Lung (tissue), 12 donors: ENCODE results near the gene SRD5A1. TPM values are rescaled to one million over a fixed set of nuclear protein-coding genes. Genes with fewer than 3 reads are reported as not detected.

Experiments
- ATAC-seq: fragments of 200-7000 bp; cut with Tn5 transposase; one replicate; pipeline ENCODE4 v1.9.1; 2020; ENCODE audit warnings: moderate number of reproducible peaks; ENCODE audit not compliant: insufficient read depth, low FRiP score
- DNase-seq, 3 donors: peaks; one replicate each; pipeline ENCODE4 v3.0.0-alpha.2; 2013 to 2017
- H3K27ac ChIP-seq, 2 donors: one replicate each; pipeline ENCODE4 v1.5.1; 2013; ENCODE audit warnings: mild to moderate bottlenecking in 2 of 2, moderate library complexity in 2 of 2, control low read depth in 1 of 2, inconsistent platforms in 1 of 2, low read depth in 1 of 2, low read length in 1 of 2
- H3K27me3 ChIP-seq, 3 donors: one replicate each; pipeline ENCODE4 v1.5.1; 2013; ENCODE audit warnings: low read length in 2 of 3; ENCODE audit not compliant: control insufficient read depth in 3 of 3, insufficient read depth in 3 of 3
- H3K36me3 ChIP-seq, 4 donors: one replicate each; pipeline ENCODE4 v1.5.1; 2013; ENCODE audit warnings: low read length in 4 of 4, mild to moderate bottlenecking in 1 of 4, moderate library complexity in 1 of 4; ENCODE audit not compliant: control insufficient read depth in 4 of 4, insufficient read depth in 4 of 4
- H3K4me1 ChIP-seq, 5 donors: one replicate each; pipeline ENCODE4 v1.5.1; 2013; ENCODE audit warnings: low read length in 5 of 5, mild to moderate bottlenecking in 2 of 5, moderate library complexity in 1 of 5; ENCODE audit not compliant: control insufficient read depth in 5 of 5, insufficient read depth in 5 of 5
- H3K4me3 ChIP-seq: one replicate; pipeline ENCODE4 v1.5.1; 2013; ENCODE audit warnings: mild to moderate bottlenecking, control low read depth, moderate library complexity
- H3K9ac ChIP-seq, 2 donors: one replicate each; pipeline ENCODE4 v1.5.1; 2013; ENCODE audit warnings: low read length in 2 of 2, control low read depth in 1 of 2; ENCODE audit not compliant: insufficient read depth in 1 of 2
- H3K9me3 ChIP-seq, 4 donors: one replicate each; pipeline ENCODE4 v1.5.1; 2013; ENCODE audit warnings: low read length in 3 of 4, mild to moderate bottlenecking in 1 of 4, moderate library complexity in 1 of 4; ENCODE audit not compliant: control insufficient read depth in 4 of 4, insufficient read depth in 3 of 4
- WGBS, 2 donors: extraction: QIAGEN DNeasy Blood & Tissue Kit; methylation state at CpG; one replicate each; pipeline ENCODE4 v1.1.7; 2013; 5-methylcytosine and 5-hydroxymethylcytosine counted together
- polyA plus RNA-seq, 2 donors: library from polyadenylated mRNA; stranded (reverse); fragments of 200-250 nt; gene quantifications; one replicate each; pipeline ENCODE4 v1.2.1, GENCODE V29; 2013
- total RNA-seq, 2 donors: library from RNA; depleted of rRNA in 1 of 2; stranded (reverse); fragments of >200 nt in 1 of 2; gene quantifications; one replicate each; pipeline ENCODE4 v1.2.1, GENCODE V29; 2014 to 2021
- TF ChIP-seq, protein P1 (sequence below): IDR thresholded peaks from 2 replicates; pipeline ENCODE4 v1.5.1; 2012; ENCODE audit warnings: mild to moderate bottlenecking; ENCODE audit errors: control extremely low read depth, extremely low read depth
- donor health status: control.
- donor health status: control.
- donor health status: Bipolar disorder and iron deficiency.
- donor health status: healthy.
- donor health status: DM: yes; HTN: yes; CAD: no.

The SRD5A1 gene
- total and polyA plus RNA-seq, 4 donors: 2.6 to 14.4 (median 7.3) TPM

DNA sequence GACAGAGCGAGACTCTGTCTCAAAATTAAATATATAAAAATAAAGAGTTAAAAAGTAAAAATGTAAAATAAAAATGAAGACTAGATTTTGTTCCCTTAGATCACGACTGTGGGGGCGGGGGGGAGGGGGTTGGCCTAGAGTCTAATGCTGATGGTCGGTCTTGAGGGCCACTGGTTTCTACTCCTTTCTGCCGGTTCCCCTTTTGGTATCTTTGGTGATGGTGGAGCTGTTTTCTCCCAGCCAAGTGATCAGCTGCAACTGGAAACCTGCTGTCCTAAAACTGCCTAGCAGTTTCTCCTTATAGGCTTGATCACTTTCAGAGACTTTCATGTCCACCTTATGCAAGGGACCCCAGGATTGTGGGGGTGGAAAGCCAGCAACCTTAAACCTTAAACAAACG lies 1.1 kb downstream of the SRD5A1 start:
- DNase-seq (peak in 2 of 3 donors; percentile 4 to 8), ATAC-seq (no peak)
- H3K27me3 ChIP-seq: no peaks in the 10 kb centered on the region
- 21% methylated on average over 6 of the region's 6 CpGs for WGBS, 2 donors
- H3K9me3 ChIP-seq: no peaks in the 10 kb centered on the region
- H3K4me3 ChIP-seq: no peak overlapping the region
- H3K36me3 ChIP-seq: peaks cover 5 to 12% (median 9%) of the 10 kb centered on the region in 4 donors
- H3K9ac ChIP-seq: no peak overlapping the region
- H3K27ac ChIP-seq: no peak overlapping the region
- peaks cover 0 to 17% (median 7%) of the 10 kb centered on the region in 5 donors for H3K4me1 ChIP-seq
- TF ChIP-seq, protein P1, sequence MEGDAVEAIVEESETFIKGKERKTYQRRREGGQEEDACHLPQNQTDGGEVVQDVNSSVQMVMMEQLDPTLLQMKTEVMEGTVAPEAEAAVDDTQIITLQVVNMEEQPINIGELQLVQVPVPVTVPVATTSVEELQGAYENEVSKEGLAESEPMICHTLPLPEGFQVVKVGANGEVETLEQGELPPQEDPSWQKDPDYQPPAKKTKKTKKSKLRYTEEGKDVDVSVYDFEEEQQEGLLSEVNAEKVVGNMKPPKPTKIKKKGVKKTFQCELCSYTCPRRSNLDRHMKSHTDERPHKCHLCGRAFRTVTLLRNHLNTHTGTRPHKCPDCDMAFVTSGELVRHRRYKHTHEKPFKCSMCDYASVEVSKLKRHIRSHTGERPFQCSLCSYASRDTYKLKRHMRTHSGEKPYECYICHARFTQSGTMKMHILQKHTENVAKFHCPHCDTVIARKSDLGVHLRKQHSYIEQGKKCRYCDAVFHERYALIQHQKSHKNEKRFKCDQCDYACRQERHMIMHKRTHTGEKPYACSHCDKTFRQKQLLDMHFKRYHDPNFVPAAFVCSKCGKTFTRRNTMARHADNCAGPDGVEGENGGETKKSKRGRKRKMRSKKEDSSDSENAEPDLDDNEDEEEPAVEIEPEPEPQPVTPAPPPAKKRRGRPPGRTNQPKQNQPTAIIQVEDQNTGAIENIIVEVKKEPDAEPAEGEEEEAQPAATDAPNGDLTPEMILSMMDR: no peak

DNA sequence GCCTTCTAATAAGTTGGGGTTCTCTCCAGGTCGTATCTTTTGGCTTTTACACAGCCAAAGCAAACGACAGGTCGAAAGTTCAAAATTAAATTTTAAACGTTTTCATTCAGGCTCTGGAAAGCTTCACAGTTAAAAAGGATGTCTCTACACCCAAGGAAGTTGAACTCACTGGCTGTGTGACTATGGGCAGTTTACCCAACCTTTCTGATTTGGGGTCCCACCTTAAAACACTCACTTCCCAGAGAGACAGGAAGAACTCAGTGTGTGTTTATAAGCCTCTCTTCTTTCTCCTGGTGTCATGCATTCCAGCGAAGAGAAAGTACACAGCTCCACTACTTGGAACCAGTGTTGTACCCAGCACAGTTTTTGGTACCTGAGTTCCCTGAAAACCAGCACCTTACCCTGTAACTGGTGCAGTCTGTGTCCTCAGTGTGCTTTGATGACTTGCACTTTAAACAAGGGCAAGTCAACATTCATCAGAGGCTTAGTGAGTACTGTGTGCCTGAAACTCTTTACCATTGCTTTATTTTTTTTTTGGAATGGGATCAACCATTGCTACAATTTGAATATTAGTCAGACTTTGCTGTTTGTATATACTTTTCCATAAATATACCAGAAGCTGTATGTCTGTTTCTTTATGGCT lies 1.7 kb downstream of the SRD5A1 start:
- Histone ChIP-seq H3K27me3 (no peaks in the 10 kb centered on the region), H3K36me3 (peaks cover 2 to 12% (median 7%) of the 10 kb centered on the region in 4 donors), H3K27ac (no peak overlapping the region), H3K9me3 (no peaks in the 10 kb centered on the region), H3K9ac (no peak overlapping the region), H3K4me1 (peaks cover 0 to 17% (median 7%) of the 10 kb centered on the region in 5 donors), H3K4me3 (no peak overlapping the region)
- ATAC-seq (no peak), DNase-seq (no peak)
- TF ChIP-seq, protein P1: no peak
- 74 to 80% methylated on average over 5 of the region's 5 CpGs for WGBS, 2 donors

DNA sequence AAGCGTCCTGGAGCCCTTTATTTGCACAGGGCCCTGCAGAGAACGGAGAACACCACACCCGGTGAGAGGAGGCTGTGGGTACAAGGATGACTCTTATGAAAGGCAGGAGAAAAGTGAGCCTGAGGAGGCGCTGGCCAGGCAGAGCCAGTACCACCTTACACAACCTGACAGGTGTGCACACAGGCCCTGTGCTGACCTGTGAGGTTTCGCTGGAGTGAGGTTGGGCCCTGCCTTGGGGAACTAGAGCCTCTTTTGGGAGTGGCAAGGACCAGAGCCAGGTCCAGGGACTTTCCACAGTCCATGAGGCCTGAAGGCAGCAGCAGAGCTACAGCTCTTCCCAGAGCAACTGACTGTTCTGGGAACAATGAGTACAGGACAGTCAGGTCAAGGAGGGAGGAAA lies 3.1 kb downstream of the SRD5A1 start:
- H3K36me3 ChIP-seq: peaks cover 0 to 9% (median 2%) of the 10 kb centered on the region in 4 donors
- no peaks in the 10 kb centered on the region for H3K27me3 ChIP-seq
- TF ChIP-seq, protein P1: no peak
- H3K9me3 ChIP-seq: no peaks in the 10 kb centered on the region
- DNase-seq (no peak), ATAC-seq (no peak)
- H3K9ac ChIP-seq: no peak overlapping the region
- no peak overlapping the region for H3K4me3 ChIP-seq
- H3K4me1 ChIP-seq: peaks cover 0 to 17% (median 5%) of the 10 kb centered on the region in 5 donors
- H3K27ac ChIP-seq: no peak overlapping the region
- 74 to 84% methylated on average over 5 of the region's 5 CpGs for WGBS, 2 donors
